Activated naive CD4-positive, alpha-beta T cell (primary cell): Measurements from ENCODE around the gene TUBGCP6.

Source experiments
- DNase-seq, 4 experiments: peaks; one replicate each; lab custom pipeline; 2025; lab: John Stamatoyannopoulos, UW

Gene TUBGCP6

GRCh38 chr22:50196256-50196655 lies 48.6 kb downstream of the TUBGCP6 start:
- DNase-seq: no peak

GRCh38 chr22:50194037-50194805 lies 50.6 kb downstream of the TUBGCP6 start:
- no peak for DNase-seq

GRCh38 chr22:50193621-50194020 lies 51.2 kb downstream of the TUBGCP6 start:
- no peak for DNase-seq

GRCh38 chr22:50192436-50193204 lies 52.2 kb downstream of the TUBGCP6 start:
- DNase-seq: peak in 2 of 4 experiments; percentile 48 to 59

GRCh38 chr22:50190941-50191741 lies 53.7 kb downstream of the TUBGCP6 start:
- DNase-seq: peak in 3 of 4 experiments; percentile 29 to 68 (median 61)

GRCh38 chr22:50190182-50190940 lies 54.5 kb downstream of the TUBGCP6 start:
- DNase-seq: peak in 3 of 4 experiments; percentile 44 to 83 (median 78)

GRCh38 chr22:50189849-50190181 lies 55.0 kb downstream of the TUBGCP6 start:
- DNase-seq: no peak

- DNase-seq: no peak
Observed at GRCh38 chr22:50189184-50189848, 55.5 kb downstream of the TUBGCP6 start.

- DNase-seq: no peak
Observed at GRCh38 chr22:50188356-50188755, 56.5 kb downstream of the TUBGCP6 start.

- DNase-seq: no peak
Observed at GRCh38 chr22:50186761-50187523, 57.9 kb downstream of the TUBGCP6 start.

- no peak for DNase-seq
Observed at GRCh38 chr22:50186181-50186714, 58.6 kb downstream of the TUBGCP6 start.

GRCh38 chr22:50185375-50186087 lies 59.3 kb downstream of the TUBGCP6 start, which contains the start of gene TRABD:
TRABD (plus strand) TSS chr22:50185913; CDS start chr22:50193061, 7,148 bp downstream.
- DNase-seq: peak; percentile 69 to 89 (median 76)

GRCh38 chr22:50184902-50185374 lies 59.9 kb downstream of the TUBGCP6 start:
- no peak for DNase-seq

- DNase-seq: no peak
Observed at GRCh38 chr22:50184004-50184901, 60.6 kb downstream of the TUBGCP6 start.

GRCh38 chr22:50183141-50183971 lies 61.5 kb downstream of the TUBGCP6 start:
- DNase-seq: no peak

GRCh38 chr22:50182176-50183081 lies 62.4 kb downstream of the TUBGCP6 start:
- DNase-seq: no peak
